Stimulated activated CD4-positive, alpha-beta T cell treated with anti-CD3 and anti-CD28 coated beads, Interleukin-12 subunit alpha, Interleukin-12 subunit beta, amount 100 ng/mL, for 24 hours (primary cell): ENCODE measurements around the gene CCDC91.
"Not testable (repeated sequence)": the region's sequence is repeated elsewhere in the genome, so short reads cannot be mapped to it uniquely, and the experiment has no call there.

Source experiments
- DNase-seq, 2 experiments: peaks; one replicate each; pipeline ENCODE4 v3.0.0-alpha.2; 2020; ENCODE audit warnings: low read depth in 2 of 2

CCDC91 gene

DNA sequence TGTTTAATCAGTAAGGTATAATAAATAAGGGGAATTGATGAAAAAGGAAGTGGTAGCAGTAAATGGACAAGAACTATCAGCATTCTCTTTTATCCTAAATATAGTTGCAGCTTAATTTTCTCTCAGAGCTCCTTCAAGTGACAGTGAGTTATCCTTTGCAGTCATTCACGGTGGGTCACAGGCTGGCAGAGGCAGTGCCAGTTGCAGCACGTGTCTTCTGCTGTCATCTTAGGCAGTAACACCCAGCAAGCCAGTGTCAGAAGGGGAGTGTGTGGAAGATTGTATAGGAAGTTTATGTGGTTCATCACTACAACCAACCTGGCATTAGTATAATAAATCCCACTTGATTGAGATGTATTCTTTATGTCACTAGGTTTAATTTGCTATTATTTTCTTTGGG lies 170.0 kb downstream of the CCDC91 start:
- DNase-seq, result no peak

DNA sequence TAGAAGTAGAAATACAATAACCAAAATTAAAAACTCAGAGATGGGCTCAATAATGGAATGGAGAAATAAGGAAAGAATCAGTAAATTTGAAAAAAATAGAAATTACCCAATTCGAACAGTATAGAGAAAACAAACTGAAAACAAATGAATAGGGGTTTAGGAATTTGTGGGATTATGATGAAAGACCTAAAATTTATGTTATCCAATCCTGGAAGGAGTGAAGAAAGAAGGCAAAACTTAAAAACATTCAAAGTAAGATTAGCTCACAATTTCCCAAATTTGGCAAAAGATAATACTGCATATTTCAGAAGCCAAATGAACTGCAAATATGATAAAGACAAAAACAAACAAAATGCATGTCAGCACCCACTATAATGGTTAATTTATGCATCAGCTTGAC lies 177.1 kb downstream of the CCDC91 start:
- DNase-seq, result no peak

DNA sequence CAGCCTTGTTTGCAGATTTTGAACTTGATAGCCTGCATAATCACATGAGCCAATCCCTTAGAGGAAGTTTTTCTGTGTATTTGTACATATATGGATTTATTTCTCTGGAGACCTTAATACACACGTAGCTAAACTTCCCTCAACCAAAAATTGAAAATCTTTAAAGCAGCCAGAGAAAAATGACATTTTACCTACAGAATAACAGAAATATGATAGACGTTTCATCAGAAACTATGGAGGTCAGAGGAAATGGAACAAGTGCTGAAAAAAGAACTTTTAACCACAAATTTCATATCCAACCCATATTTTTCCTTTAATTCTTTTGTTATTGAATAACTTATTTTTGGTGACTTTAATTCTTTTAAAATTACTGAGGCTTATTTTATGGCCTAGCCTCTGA lies 177.7 kb downstream of the CCDC91 start:
- no peak for DNase-seq

DNA sequence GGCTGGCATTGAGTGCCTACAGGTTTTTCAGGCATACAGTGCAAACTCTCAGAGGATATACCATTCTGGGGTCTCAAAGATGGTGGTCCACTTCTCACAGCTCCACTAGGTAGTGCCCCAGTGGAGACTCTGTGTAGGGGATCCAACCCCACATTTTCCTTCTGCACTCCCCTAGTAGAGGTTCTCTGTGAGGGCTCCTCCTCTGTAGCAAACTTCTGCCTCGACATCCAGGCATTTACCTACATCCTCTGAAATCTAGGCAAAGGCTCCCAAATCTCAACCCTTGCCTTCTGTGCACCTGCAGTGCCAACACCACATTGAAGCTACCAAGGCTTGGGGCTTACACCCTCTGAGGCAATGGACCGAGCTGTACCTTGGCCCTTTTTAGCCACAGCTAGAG lies 179.2 kb downstream of the CCDC91 start:
- DNase-seq, result no peak

DNA sequence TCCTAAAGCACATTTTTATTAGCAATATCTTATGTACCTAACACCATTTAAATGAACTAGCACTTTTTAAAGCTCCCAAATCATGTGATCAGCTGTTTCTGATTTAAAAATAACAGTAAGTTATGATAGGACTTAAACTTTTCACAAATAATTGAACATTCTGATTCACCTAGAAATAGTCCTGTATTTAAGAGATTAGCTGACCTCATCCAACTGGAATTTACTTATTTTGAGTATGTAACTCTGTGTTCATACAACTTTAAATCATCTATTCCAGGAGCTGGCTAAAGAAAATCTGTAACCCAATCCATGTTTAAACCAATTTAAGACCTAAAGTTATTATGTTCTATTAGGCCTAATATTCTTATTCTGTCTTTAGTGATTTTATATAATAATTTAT lies 184.3 kb downstream of the CCDC91 start:
- DNase-seq, result no peak

DNA sequence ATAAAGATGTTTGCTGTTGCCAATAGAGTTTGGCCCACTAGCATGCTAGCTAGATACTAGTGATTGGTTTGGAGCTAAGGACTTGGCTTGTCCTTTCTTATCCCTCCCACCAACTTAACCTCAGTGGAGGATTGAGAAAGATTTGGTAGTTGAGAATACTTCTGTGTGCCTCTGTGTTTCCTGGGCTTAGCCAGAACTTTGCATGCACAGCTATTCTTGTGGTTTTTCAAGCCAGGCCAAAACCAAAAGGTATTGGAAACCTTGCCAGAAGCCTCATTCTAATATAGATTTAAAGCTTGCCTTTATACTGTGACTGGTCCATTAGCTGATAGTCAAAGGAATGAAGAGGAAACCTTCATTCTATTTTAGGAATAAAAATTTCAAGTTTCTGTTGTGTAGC lies 188.5 kb downstream of the CCDC91 start:
- no peak for DNase-seq

DNA sequence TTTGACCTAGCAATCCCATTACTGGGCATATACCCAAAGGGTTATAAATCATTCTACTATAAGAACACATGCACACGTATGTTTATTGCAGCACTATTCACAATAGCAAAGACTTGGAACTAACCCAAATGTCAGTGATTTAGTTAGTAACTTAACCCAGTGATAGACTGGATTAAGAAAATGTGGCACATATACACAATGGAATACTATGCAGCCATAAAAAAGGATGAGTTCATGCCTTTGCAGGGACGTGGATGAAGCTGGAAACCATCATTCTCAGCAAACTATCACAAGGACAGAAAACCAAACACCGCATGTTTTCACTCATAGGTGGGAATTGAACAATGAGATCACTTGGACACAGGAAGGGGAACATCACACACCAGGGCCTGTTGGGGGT lies 189.5 kb downstream of the CCDC91 start:
- not testable (repeated sequence) for DNase-seq

DNA sequence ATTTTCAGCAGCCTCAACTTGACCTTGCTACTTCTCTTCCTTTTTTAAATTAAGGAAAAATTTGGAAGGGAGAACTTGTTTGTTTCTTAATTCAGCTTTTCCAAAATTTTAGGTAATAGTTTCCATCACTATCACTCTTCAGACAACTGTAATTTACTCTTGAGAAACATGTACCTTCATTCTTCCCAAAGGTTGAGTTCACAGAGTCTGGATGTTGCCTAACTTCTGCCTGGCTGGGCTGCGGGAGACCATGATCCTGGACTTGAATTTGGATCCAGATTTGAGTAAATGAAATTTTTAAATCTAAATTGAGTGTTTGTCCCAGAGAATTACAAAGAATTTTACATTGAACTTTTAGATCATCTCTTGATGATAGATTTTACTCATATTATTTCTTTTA lies 193.1 kb downstream of the CCDC91 start:
- no peak for DNase-seq

DNA sequence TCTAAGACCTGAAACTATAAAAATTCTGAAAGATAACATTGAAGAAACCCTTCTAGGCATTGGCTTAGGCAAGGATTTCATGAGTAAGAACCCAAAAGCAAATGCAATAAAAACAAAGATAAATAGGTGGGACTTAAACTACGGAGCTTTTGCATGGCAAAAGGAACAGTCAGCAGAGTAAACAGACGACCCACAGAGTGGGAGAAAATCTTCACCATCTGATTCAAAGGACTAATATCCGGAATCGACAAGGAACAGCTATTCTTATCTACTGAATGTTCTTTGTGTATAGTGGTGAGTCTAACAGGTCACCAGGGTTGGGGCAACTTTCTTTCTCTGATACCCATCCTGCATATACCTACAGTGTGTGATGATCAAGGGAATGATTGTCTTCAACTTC lies 198.6 kb downstream of the CCDC91 start:
- DNase-seq, result no peak

DNA sequence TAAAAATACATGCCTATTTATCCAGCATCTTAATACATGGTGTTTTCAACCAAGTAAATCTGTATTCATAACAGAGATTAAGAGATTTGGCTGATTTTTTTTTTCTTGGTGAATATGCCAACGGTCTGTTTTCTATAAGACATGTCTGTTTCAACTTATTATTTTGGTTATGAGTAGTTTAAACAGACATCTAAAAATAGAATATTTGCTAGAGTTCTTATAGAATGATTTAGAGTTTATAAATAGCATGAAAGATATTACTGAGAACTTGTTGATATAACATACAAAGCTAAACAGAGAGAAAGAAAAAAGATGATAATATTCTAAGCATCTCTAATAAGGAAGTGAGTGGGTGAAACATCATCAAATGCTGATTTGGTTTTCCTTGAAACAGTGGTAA lies 199.9 kb downstream of the CCDC91 start:
- no peak for DNase-seq

DNA sequence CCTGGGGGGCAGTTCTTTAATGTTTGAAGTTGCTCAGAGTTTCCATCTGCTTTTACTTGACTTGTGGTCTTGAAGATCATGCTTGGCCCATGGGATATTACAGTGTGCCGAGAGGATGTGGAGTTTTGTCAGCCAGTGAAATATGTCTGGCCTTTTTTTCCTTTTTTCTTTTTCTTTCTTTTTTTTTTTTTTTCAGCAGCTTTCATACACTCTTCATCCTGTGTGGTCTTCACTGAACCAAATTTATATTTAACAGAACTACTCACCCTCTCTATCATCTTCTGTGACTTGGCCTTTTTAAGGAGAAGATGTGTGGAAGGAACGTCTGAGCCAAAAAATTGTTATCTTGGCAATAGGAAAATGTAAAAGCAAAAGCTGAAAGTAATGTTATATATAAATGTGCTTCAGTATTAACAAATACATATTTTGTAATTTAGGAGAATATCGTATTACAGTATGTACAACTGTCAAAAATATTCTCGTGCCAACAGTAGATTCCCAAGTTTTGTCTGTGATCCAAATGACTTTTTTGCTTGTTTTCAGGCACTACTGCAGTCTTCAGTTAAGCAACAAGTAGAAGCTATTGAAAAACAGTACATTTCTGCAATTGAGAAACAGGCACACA lies 200.6 kb downstream of the CCDC91 start:
- DNase-seq, result no peak

DNA sequence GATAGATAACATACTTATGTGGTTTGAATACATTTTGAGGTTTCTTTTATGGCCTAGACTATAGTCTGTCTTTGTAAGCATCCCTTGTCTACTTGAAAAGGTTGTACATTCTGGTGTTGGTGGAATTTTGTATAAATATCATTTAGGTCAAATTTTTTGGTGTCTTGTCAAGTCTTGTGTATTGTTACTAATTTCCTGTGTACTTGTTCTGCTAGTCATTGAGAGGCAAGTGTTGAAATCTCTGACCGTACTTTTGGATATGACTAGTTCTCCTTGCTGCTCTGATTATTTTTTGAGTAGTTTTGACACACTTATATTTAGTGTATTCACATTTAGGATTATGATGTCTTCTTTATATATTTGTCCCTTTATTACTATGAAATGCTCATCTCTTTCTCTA lies 219.6 kb downstream of the CCDC91 start:
- DNase-seq, result no peak

DNA sequence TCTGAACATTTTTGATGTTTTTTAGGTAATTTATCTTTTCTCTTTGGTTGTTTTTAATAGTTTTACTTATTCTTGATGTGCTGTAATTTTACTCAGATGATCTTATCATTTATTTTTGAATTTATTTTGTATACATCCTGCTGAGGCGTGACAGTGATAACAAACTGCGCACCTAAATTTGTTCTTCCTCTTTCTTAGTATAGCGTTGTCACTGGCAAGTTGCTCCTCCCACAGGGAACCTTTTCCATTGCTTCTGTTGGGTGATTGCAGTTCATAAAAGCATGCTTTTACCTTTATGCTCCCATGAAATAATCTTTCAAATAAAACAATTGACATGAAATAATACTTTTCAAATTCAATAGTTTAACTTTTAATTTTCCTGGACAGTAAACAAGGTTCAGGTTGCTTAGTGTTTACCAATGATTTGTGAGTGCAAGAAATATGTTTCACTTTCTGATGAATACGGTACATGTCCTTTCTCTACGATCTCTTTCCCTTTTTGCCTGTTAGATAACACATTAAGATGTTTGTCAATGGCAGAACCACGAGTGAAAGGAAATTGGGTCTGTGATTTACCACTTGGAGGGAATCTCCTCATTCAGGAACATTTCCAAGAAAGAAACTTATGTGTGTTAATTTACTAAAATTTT lies 223.3 kb downstream of the CCDC91 start:
- no peak for DNase-seq

DNA sequence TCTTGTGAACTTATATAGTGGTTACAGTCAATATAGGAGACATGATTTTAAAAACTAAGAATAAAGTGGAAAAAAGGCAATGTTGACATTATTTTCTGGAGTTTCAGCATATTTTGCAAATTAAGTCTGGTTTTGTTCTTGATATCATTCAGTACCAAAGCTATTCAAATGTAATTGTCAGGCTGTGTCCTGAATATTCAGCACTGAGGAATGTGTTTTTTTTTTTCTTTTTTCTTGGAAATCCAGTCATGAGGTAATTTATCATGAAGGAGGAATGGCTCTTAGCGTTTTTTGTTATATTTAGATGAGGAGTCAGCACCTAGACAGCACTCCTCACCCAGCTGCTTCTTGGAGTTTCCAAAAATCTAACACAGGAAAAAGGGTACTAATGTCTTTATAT lies 225.5 kb downstream of the CCDC91 start:
- DNase-seq, result no peak

DNA sequence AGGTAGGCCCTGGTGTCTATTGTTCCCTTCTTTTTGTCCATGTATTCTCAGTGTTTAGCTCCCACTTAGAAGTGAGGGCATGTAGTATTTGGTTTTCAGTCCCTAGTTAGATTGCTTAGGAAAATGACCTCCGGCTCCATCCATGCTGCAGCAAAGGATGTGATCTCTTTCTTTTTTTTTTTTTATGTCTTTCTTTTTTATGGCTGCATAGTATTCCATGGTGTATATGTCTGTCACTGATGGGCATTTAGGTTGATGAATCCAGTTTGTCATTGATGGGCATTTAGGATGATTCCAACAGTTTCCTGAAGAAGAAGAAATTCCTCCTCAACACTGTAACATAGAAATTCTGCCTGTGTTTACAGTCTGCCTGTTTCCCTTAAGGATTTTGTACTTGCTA lies 231.1 kb downstream of the CCDC91 start:
- DNase-seq, result no peak

DNA sequence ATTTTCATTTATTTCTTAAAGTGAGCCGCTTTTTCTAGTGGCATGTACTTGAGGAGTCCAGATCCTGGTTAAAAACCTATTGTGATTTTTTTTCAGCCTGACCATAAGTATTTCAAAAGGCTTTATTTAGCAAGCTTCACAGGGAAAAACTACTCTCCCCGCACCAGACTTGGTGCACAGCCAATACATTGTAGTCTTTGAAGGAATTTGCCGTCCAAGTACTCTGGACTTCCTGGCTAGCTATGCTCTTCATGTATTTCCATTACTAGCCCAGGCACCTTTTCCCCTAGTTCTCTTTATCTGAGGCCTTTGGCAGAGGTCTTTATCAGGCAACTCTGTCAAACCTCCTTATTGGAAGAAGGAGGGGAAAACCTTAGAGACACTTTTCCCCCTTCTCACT lies 234.7 kb downstream of the CCDC91 start:
- no peak for DNase-seq

DNA sequence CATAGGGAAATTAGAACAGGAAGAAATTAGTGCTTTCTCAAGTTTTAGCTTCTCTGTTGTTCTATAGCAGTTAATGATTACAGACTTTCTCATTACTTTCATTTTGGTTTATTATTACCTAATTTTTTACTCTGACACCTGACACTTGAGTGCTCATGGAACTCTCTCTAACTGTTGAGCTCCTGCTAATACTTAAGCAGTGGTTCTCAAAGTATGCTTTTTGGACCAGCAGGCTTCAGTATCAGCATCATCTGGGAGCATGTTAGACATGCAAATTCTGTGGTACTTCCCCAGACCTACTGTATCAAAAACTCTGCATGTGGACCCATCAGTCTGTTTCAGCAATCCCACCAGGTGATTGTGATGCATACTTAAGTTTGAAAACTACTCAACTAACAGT lies 235.3 kb downstream of the CCDC91 start:
- no peak for DNase-seq

DNA sequence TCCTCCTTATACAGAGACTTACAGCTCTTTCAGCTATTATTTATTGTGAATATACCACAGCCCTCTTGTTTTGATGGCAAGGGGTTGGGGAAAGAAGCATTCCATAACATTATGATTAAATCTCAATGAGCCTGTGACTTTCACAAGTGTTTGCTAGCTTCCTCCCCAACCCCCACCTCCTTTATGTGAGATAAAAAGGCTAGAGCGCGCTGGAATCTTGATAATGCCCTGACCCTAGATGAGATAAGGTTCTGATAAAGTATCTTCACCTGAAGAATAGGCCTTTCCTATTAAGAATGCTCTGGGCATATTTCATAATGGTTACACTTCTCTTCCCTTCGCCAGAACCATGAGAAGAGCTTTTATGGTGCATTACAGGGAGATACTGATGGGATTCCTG lies 236.8 kb downstream of the CCDC91 start:
- no peak for DNase-seq

DNA sequence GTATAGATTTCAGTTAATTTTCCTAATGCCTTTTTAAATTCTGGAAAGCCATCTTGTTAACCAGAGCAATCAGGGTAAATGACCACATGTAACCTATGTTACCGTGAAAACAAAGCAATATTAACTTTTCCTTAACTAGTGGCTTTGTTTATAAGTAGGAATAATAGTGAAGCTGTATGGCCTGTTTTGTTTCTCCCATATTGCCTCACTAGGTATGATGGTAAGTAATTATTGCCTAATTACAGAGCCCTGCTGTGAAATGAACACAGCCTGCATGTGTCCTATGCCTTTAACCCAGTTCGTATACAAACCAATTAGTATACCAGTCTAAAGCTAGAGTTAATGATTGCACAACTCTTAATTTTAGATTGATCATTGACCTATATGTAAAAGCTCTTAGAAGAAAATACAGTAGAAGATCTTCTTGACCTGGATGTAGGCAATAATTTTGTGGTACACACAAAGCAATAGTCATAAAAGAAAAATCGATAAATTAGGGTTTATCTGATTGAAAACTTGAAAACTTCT lies 249.9 kb downstream of the CCDC91 start:
- no peak for DNase-seq

DNA sequence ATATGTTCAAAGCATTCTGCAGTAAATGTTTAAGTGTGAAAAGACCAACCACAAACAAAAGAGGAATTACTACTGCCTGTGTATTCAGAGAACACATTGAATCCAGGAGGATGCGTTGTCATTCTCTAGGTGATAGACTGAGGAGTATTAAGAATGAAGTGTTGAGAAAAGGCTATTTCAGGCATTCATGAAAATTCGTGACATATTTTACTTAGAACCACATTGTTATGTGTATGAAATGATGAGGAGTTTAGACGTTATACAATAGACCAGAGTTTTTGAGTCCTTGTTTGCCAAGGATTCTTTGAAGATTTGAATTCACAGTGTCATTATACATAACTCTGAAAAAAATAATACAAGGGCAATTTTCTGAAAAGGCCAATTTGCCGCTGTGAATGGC lies 251.8 kb downstream of the CCDC91 start:
- DNase-seq, result no peak

DNA sequence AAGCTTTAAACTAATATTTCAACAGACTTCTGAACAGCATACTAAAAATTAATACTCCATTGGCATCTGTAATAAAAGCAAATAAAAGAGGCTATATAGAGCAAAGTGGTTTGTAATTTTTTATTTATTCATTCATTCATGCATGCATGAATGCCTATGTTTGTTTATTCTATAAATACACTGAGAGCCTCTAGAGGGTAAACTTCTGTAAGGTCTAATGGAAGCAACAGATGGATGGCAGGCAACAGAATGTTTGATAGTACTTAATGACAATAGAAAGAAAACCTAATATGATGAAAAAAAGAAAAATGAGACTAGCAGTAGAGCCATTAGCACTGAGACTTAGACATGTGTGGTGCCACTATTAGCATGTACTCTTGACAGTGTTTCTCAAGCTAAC lies 253.1 kb downstream of the CCDC91 start:
- no peak for DNase-seq

DNA sequence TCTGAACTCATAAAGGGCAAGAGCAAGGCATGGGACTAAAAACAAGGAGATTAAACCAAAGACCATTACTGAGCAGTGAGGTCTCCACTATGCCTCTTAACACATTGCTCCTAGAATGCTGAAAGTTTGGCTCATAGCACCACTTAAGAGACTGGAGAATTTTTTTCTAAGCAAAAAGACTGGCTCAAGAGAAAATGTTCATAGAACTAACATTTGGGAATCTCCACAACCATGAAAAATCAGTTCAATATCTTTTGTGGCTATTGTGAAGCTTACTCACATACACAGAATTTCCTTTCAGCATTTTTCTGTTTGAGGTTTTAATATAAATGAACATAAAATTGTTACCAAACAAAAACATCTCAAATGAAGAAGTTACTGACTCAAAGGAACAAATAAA lies 255.8 kb downstream of the CCDC91 start:
- no peak for DNase-seq

DNA sequence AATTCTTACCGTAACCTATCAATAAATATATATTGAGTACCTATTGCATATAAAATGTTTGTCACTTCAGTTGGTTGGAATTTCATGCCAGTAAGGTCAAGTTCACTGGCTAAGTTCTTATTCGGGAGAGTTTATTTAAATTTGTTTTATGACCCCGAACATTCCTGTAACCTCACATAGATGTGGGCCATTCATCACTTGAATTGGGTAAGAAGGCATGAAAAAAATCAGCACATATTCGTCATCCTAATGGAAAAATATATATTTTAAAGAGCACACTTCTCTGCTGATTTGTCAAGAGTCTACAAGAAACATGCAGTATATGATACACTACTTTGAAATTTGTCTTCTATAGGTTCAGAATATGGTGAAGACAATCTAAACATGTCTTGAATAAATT lies 263.4 kb downstream of the CCDC91 start:
- DNase-seq, result no peak
